ENCODE measurements around the gene CCDC28A.
A peak's percentile ranks its signal among the peaks of the same experiment; 100 is the strongest.

Gene CCDC28A

DNA sequence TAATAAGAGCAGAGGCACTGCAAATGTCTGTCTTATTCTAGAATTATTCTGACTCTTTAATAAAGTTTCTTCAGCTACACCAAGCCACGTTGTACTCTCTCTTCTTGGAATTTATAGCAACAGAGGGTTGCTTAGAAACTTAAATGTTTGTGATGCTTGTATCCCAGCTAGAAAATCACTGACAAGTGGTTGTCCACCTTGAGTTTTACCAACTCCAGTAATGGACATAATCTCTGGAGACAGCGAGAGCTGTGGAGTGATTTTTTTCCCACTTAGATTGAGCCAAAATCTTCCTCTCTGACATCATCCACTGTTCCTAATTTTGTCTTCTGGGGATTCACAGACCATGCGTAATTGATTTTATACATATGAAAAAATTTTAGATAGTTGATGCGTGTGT lies 30.3 kb downstream of the CCDC28A start:
- no peak for TF ChIP-seq CTCF (IDR thresholded peaks at IDR 0.05; ENCODE audit: control insufficient read depth, insufficient read depth, low read depth, low read length, missing control alignments)
- H3K4me3 ChIP-seq (ENCODE audit: control insufficient read depth, low read depth, low read length) = no peak overlapping the region
- DNase-seq (ENCODE audit: low read depth) = no peak

GRCh38 chr6:138805016-138805765 lies 31.6 kb downstream of the CCDC28A start:
- TF ChIP-seq CTCF (IDR thresholded peaks at IDR 0.05; ENCODE audit: control insufficient read depth, insufficient read depth, low read depth, low read length, missing control alignments) = no peak
- DNase-seq (ENCODE audit: low read depth) = peak; percentile 25
- no peak overlapping the region for H3K4me3 ChIP-seq (ENCODE audit: control insufficient read depth, low read depth, low read length)

- no peak for TF ChIP-seq CTCF (IDR thresholded peaks at IDR 0.05; ENCODE audit: control insufficient read depth, insufficient read depth, low read depth, low read length, missing control alignments)
- H3K4me3 ChIP-seq (ENCODE audit: control insufficient read depth, low read depth, low read length) = no peak overlapping the region
- DNase-seq (ENCODE audit: low read depth) = no peak
Observed at GRCh38 chr6:138806889-138807288, 33.3 kb downstream of the CCDC28A start.

DNA sequence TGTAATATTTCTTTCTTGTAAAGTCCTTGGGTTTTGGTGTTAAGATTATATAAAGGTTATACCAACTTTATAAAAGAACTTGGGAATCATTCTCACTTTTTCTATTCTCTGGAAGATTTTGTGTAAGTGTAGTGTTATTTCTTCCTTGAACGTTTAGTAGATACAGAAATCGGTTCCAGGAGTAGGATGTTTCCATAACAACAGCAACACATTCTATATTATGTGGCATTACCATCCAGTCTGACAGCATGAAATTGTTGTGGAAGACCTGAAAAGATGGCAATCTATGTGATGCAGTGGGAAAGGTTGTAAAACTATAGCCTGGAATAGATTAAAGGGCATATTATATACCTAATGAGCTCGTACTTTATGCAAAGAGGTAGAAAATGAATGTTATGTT lies 36.1 kb downstream of the CCDC28A start:
- no peak for DNase-seq (ENCODE audit: low read depth)
- no peak overlapping the region for H3K4me3 ChIP-seq (ENCODE audit: control insufficient read depth, low read depth, low read length)
- TF ChIP-seq CTCF (IDR thresholded peaks at IDR 0.05; ENCODE audit: control insufficient read depth, insufficient read depth, low read depth, low read length, missing control alignments) = no peak

DNA sequence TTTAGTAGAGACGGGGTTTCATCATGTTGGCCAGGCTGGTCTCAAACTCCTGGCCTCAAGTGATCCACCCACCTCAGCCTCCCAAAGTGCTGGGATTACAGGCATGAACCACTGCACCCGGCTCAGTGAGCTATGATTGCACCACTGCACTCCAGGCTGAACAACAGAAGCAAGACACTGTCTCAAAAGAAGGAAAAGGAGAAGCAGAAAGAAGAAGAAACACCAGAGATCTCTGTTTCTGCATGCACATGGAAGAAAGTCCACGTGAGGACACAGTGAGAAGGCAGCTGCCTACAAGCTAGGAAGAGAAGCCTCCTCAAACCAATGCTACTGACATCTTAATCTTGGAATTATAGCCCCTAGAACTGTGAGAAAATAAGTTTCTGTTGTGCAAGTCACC lies 38.3 kb downstream of the CCDC28A start:
- no peak overlapping the region for H3K4me3 ChIP-seq (ENCODE audit: control insufficient read depth, low read depth, low read length)
- DNase-seq (ENCODE audit: low read depth) = no peak
- no peak for TF ChIP-seq CTCF (IDR thresholded peaks at IDR 0.05; ENCODE audit: control insufficient read depth, insufficient read depth, low read depth, low read length, missing control alignments)

- H3K4me3 ChIP-seq (ENCODE audit: control insufficient read depth, low read depth, low read length) = no peak overlapping the region
- TF ChIP-seq CTCF (IDR thresholded peaks at IDR 0.05; ENCODE audit: control insufficient read depth, insufficient read depth, low read depth, low read length, missing control alignments) = no peak
- DNase-seq (ENCODE audit: low read depth) = no peak
Observed at GRCh38 chr6:138814179-138814834, 40.7 kb downstream of the CCDC28A start.

Data from AG09309 (cell line).